ENCODE data around the gene JAKMIP1.

Gene JAKMIP1

DNA sequence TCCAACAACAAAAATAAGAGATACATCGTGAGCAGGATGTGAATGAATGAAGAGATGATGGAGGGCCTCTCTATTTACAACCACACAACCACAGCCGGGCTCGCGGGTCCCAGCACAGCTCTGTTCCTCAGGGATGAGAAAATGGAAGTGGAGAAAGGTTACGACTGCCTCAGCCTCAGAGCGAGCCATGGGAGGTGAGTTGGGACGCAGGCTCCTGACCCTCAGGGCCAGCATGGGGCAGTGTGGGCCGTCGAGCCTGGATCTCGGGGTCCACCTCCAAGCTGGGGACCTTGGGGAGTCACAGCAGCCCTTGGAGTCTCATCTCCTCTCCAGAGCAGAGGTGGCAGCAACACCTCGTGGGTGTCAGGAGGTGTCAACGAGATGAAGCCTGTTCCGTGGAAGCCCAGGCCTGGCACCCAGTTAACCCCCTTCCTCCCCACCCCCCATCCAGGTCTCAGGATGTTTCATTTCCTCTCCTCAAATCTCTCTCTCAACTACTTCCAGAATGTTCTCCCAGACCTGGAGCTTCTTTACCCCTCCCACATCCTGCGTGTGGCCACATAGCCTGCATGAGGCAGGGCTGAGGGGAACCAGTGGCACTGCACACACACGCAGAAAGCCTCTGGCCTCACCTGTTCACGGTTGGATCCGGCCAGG lies 208.1 kb downstream of the JAKMIP1 start:
- DNase-seq (ENCODE audit: low read depth), result no peak

DNA sequence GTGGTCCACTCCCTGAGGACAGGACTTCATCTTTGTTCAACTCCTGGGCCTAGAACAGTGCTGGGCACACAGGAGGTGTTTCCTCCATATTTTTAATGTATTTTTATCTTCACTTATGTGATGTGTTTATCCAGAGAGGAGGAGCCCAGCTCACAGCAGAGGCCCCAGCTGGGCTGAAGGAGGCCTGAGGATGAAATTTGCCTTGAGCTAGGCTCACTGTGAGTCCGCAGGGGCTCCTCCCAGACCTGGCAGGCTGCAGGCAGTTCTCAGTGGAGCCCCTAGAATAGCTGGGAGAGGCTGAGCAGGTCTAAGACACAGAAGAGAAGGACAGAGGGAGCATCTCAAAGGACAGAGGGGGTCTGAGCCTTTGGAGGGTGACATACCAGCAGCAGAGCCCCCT lies 208.9 kb downstream of the JAKMIP1 start:
- no peak for DNase-seq (ENCODE audit: low read depth)

DNA sequence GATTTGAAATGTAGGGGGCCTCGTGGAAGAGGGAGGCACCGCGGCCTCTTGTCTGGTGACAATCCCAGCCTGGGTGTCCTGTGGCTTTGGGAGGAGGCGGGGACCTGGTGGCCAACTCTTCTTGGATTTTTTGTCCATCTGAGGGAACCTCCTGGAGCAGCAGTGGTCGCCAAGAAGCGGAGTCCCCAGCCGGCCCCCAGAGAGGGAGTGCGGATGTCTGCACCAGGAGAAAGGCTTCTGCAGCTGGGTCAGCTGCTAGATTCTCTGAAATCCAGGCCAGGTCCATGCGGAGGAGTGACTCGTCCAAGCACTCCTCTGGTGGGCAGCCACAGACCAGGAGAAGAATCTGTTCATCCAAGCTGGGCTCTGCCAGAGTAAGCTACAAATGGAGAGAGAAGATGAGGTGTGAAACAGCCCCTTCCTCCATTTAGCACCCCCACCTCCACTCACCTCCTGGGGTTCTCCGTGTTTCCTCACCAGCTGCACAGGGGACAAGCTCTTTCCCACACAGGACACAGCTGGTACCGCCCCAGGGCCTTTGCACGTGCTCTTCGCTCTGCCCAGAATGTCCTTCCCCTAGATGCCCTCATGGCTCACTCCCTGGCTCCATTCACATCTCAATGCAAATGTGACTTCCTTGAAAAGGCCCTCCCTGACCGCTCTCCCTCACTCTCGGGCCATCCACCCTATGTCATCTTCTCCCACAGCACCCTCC lies 209.7 kb downstream of the JAKMIP1 start:
- DNase-seq (ENCODE audit: low read depth), result no peak

DNA sequence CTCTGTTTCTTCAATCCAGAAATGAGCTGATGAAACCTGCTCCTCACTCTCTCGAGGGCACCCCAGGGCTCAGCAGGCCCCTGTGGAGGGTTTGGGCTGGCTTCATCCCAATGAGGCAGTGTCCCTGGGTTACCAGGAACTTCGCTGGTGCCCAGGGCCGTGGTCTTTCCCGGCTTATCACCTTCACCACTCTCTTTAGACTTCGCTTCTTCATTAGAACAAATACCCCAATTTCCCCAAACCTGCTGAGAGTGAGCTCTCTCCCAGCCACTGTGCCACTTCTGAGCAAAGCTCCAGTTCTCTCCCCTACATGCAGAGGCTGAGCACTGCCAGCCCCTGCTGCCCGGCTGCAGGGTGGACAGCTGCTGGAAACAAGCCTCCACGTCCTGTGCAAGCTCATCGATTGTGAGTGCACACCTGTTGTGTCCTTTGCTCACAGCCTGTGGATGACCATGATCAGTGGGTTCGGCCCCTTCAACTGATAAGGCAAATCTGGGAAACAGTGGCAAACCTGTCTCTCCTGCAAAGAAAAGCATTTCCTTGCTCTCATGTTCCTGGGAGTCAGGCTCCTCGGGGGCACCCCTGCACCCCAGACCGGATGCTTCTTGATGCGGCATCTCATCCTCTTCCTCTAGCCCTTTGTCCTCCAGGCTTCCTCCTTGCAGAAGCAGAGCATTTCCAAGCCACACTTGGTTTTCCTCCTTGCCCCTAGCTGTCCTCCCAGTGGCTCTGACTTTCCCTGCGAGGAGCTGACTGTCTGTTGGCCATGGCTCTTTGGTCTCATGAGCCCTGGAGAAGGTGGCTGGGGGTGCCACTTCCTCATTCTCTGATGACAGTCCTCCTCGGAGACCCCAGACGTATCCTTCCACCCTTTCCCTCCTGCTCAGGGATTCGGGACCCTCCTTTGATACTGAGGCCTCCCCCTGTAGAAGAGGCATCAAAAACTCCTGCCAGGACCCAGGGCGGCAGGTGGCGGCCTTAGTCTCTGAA lies 210.8 kb downstream of the JAKMIP1 start:
- DNase-seq (ENCODE audit: low read depth), result no peak

DNA sequence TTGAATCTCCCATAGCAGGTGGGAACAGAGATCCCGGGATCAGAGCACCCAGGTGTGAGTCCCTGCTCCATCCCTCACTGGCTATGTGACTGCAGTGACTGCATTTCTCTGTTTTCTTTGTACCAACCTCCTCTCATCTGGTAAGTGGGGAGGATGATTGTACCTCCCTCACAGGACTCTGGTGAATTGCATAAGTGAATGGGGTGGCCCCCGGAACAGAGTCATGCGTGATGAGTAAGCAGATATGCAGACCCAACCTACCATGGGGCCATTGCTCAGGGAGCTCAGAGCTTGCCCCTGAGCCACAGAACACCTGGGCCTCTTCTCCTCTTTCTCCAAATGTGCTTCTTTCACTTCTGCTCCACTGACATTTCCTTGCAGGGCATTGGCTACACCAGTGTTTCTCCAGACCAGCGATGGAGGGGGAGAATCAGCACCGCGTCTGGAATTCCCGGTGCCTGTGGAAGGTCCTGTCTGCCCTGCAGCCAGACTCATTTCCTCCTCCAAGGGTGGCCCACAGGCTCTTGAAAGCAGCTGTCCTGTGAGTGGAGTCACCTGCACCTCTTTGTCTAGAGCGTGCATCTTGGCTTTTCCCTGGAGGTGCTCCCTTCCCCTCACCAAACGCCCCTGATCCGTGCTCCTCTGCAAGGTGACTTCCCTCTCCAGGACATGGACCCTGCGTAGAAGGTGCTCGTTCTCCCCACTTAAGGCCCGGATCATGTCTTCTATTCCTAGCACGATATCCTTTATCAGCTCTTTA lies 212.1 kb downstream of the JAKMIP1 start:
- no peak for DNase-seq (ENCODE audit: low read depth)

DNA sequence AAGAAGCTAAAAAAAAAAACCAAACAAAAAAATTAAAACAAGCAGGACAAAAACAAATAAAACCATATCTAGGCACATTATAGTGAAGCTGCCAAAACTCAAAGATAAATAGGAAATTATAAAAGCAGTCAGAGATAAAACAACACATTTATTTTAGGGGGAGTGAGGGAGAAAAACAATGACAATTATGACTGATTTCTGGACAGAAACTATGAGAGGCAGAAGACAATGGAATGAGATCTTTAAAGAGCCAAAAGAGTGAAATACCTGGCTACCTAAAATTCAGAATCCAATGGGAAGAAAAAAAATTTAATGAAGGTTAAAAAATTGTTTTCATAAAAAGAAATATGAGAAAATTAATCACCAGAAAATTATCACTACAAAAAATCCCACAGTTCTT lies 215.5 kb downstream of the JAKMIP1 start:
- no peak for DNase-seq (ENCODE audit: low read depth)

DNA sequence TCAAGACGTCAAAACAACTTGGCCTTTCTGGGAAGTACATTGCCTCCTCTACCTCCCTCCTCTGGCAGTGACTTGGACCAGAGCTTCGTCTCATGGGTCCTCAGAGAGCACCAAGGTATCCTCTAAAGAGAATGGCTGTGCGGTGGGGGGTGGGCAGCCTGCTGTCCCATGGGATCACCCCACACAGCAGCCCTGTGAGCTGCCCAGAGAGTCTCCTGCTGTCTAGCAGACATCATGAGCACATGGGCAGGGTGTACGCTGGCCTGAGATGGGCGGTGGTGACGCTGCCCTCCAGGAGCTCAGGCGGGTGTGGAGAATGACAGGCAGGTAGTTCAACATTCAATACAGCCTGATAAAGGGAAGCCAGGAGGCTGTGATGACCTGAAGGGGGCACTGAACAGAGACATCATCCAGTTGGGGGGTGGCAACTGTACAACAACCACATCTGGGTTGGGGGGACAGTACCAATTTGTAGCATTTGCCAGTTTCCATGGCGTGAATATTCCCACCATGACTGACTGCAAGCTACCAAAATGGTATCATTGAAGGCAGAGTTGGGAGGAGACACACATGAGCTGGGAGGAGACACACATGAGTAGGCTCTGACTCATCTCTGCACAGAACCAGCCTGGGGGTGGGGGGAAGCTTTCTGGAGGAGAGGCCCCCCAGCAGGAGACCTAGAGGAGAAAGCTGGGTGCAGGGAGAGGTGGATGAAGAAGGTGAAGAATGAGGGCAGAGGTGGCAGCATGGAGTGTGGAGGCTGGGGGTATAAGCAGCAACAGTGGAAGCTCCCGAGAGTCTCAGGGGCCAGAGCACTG lies 218.0 kb downstream of the JAKMIP1 start:
- DNase-seq (ENCODE audit: low read depth), result no peak

DNA sequence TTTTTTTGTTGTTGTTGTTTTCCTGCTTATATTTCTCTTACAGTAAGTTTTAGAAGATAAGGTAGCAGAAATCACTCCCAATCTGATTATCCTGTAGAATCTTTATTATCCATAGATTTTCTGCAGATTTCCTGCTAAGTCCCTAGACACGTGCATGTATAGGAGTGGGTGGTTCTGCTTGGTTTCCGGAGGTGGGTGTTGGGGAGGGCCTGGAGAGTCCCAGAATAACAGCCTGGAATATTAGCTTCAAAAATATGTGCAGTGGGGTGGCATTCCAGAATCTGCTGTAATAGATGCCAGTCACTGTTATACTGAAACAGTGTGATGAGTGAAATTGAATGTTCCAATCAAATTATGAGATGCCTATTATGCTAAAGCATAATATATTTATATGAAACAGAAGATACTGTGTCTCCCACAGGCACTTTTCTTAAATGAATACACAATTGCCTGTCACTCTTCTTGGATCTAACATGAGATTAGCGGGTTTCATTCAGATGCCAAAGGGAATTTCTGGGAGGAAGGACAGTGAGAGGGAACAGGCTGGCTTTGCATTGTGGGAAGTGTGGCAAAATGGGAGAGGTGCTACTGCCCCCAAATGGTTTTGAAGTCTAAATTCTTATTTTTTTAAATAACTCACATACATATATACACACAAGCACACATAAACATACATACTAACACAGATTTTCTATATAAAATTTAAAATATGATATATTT lies 219.8 kb downstream of the JAKMIP1 start:
- DNase-seq (ENCODE audit: low read depth), result no peak

DNA sequence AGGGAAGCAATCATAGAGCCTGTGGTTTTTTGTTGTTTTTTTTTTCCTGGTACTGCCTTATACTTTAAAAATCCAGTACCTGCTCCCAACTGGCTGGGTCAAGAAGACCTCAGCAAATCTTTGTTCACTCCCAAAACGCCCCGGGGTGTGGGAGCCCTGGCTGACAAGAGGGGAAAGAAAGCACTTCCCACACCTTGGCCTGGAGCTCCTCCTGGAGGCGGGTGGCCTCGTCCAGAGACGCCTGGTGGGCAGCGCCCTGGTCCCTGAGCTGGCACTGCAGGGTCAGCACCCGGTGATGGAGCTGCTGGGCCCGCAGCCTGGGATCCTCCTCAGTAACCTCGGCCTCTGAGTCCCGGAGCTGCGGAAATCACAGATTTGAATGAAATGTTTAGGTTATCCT lies 220.4 kb downstream of the JAKMIP1 start:
- no peak for DNase-seq (ENCODE audit: low read depth)

DNA sequence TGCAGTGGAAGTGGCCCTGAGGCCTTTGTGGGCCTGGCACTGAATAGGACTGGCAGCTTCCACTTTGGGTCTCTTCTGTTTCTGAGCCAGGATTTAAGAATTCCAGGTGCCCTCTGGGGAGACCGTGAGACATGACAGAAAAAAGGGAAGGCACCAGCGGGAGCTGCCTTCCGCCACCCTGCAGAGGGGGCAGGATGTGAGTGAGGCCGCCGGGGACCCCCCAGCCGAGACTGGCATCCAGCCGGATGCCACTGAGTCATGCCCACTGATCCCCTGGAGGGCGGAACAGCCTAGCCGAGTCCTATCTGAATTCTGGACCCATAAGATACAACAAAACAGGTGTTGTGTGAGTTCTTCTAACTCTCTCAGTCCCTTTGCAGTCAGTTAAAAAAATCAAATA lies 223.4 kb downstream of the JAKMIP1 start:
- DNase-seq (ENCODE audit: low read depth), result no peak

DNA sequence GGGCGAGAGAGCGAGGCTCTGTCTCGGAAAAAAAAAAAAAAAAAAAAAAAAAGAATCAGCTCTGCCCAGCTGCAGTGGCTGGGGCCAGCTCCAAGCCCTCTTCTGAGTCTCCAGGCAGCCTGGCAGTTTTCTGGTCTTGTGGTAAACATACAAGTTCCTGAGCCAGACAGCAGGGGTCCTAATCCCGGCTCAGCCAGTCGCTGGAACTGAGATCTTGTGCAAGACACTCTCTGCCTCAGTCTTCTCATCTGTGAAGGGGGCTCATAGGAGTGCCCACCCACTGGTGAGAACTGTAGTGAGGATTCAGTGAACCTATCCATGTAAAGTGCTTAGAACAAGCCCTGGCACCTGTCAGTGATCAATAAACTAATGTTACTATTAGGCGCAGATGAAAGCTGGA lies 223.9 kb downstream of the JAKMIP1 start:
- DNase-seq (ENCODE audit: low read depth), result no peak

Data from stimulated activated CD4-positive, alpha-beta T cell treated with anti-CD3 and anti-CD28 coated beads, Interleukin-2, amount 100 ng/mL, for 4 hours (primary cell).